Liver (tissue), 9 donors: ENCODE measurements around the gene RAPGEF6. TPM values are rescaled to one million over a fixed set of nuclear protein-coding genes. Genes with fewer than 3 reads are reported as not detected.

Experiments used
- DNase-seq: peaks from one replicate; pipeline ENCODE4 v3.0.0-alpha.2; 2017; ENCODE audit warnings: low spot score
- H3K27ac ChIP-seq, 2 donors: one replicate each; pipeline ENCODE4 v1.7.0; 2013; ENCODE audit warnings: inconsistent platforms in 2 of 2, low read length in 2 of 2, control low read depth in 1 of 2, low read depth in 1 of 2, mild to moderate bottlenecking in 1 of 2
- H3K27me3 ChIP-seq, 4 donors: one replicate each; pipeline versions ENCODE4 v1.6.1 to v1.7.0; 2013; ENCODE audit warnings: low read length in 3 of 4, inconsistent platforms in 1 of 4, mild to moderate bottlenecking in 1 of 4, moderate library complexity in 1 of 4; ENCODE audit not compliant: control insufficient read depth in 4 of 4, insufficient read depth in 4 of 4
- H3K36me3 ChIP-seq, 4 donors: one replicate each; pipeline versions ENCODE4 v1.6.1 to v1.7.0; 2013; ENCODE audit warnings: low read length in 3 of 4, mild to moderate bottlenecking in 3 of 4, low read depth in 1 of 4, moderate library complexity in 1 of 4; ENCODE audit not compliant: control insufficient read depth in 4 of 4, insufficient read depth in 3 of 4
- H3K4me1 ChIP-seq, 4 donors: one replicate each; pipeline versions ENCODE4 v1.6.1 to v1.7.0; 2013; ENCODE audit warnings: low read length in 3 of 4, mild to moderate bottlenecking in 3 of 4, moderate library complexity in 1 of 4; ENCODE audit not compliant: control insufficient read depth in 4 of 4, insufficient read depth in 4 of 4
- H3K4me3 ChIP-seq, 3 donors: one replicate each; pipeline versions ENCODE4 v1.6.1 to v1.7.0; 2013; ENCODE audit warnings: low read length in 3 of 3, control low read depth in 1 of 3, low read depth in 1 of 3, mild to moderate bottlenecking in 1 of 3
- H3K9ac ChIP-seq, 2 donors: one replicate each; pipeline ENCODE4 v1.7.0; 2013; ENCODE audit warnings: low read length in 2 of 2, mild to moderate bottlenecking in 2 of 2, moderate library complexity in 2 of 2, control low read depth in 1 of 2, low read depth in 1 of 2
- H3K9me3 ChIP-seq, 4 donors: one replicate each; pipeline versions ENCODE4 v1.6.1 to v1.7.0; 2013; ENCODE audit warnings: low read length in 3 of 4; ENCODE audit not compliant: control insufficient read depth in 4 of 4
- CTCF ChIP-seq: fragments of 150-350 bp; IDR thresholded peaks from 2 replicates; pipeline ENCODE4 v1.5.1; 2017; ENCODE audit warnings: improper control_type of control experiment, low read depth, low read length; ENCODE audit not compliant: missing input control
- FOXA1 ChIP-seq: IDR thresholded peaks from 2 replicates; pipeline ENCODE4 v1.6.1; 2016; ENCODE audit warnings: antibody characterized with exemption
- FOXA2 ChIP-seq: IDR thresholded peaks from 2 replicates; pipeline ENCODE4 v1.6.1; 2016; ENCODE audit warnings: antibody characterized with exemption
- GABPA ChIP-seq, 2 donors: IDR thresholded peaks in 1 of 2; conservative IDR thresholded peaks in 1 of 2; 2 replicates each; pipeline ENCODE4 v1.6.1; 2016; ENCODE audit warnings: antibody characterized with exemption in 2 of 2, mild to moderate bottlenecking in 1 of 2, moderate library complexity in 1 of 2
- JUND ChIP-seq, 2 donors: IDR thresholded peaks; 2 replicates each; pipeline ENCODE4 v1.6.1; 2016; ENCODE audit warnings: antibody characterized with exemption in 2 of 2
- MAX ChIP-seq: IDR thresholded peaks from 2 replicates; pipeline ENCODE4 v1.6.1; 2016; ENCODE audit warnings: antibody characterized with exemption
- NR2F2 ChIP-seq: IDR thresholded peaks from 2 replicates; pipeline ENCODE4 v1.6.1; 2016; ENCODE audit warnings: antibody characterized with exemption
- RAD21 ChIP-seq, 2 donors: IDR thresholded peaks; 2 replicates each; pipeline ENCODE4 v1.6.1; 2016; ENCODE audit warnings: antibody characterized with exemption in 2 of 2, mild to moderate bottlenecking in 2 of 2
- REST ChIP-seq: IDR thresholded peaks from 2 replicates; pipeline ENCODE4 v1.6.1; 2016; ENCODE audit warnings: antibody characterized with exemption, mild to moderate bottlenecking
- RXRA ChIP-seq, 2 donors: IDR thresholded peaks; 2 replicates each; pipeline ENCODE4 v1.6.1; 2017 to 2018; ENCODE audit warnings: antibody characterized with exemption in 2 of 2, mild to moderate bottlenecking in 1 of 2
- TAF1 ChIP-seq: conservative IDR thresholded peaks from 2 replicates; pipeline ENCODE4 v1.6.1; 2016; ENCODE audit warnings: antibody characterized with exemption, mild to moderate bottlenecking
- YY1 ChIP-seq: IDR thresholded peaks from 2 replicates; pipeline ENCODE4 v1.6.1; 2016; ENCODE audit warnings: antibody characterized with exemption, mild to moderate bottlenecking
- ZBTB33 ChIP-seq: IDR thresholded peaks from 2 replicates; pipeline ENCODE4 v1.6.1; 2016; ENCODE audit warnings: antibody characterized with exemption
- WGBS: extraction: QIAGEN DNeasy Blood & Tissue Kit; methylation state at CpG from one replicate; pipeline ENCODE4 v1.1.7; 2013; 5-methylcytosine and 5-hydroxymethylcytosine counted together
- polyA plus RNA-seq, 2 donors: library from polyadenylated mRNA; stranded (reverse) in 1 of 2; unstranded in 1 of 2; fragments of 200-250 nt in 1 of 2; fragments of >200 nt in 1 of 2; fragmentation: Nextera tagmentation in 1 of 2; extraction: Ambion mirVana in 1 of 2; gene quantifications; one replicate each; pipeline versions ENCODE4 v1.2.1 to v1.2.3, GENCODE V29; 2013 to 2015
- total RNA-seq, 2 donors: library from RNA; depleted of rRNA; stranded (reverse); fragments of >200 nt; gene quantifications; one replicate each; pipeline ENCODE4 v1.2.3, GENCODE V29; 2014
- donor health status: healthy.
- donor health status: healthy.
- donor health status: healthy.
- donor health status: healthy.
- donor health status: healthy.

RAPGEF6 gene
- total and polyA plus RNA-seq, 4 donors: 1.7 to 16.1 (median 8.6) TPM

- Histone ChIP-seq H3K9ac (no peak overlapping the region), H3K27me3 (no peaks in the 10 kb centered on the region), H3K36me3 (no peaks in the 10 kb centered on the region), H3K4me3 (no peak overlapping the region), H3K27ac (no peak overlapping the region), H3K4me1 (no peaks in the 10 kb centered on the region), H3K9me3 (no peaks in the 10 kb centered on the region)
- 84% methylated on average over 2 of the region's 2 CpGs for WGBS
- no peak for DNase-seq
- no peak for TF ChIP-seq TAF1
- no peak for TF ChIP-seq JUND (IDR thresholded peaks at IDR 0.05)
- TF ChIP-seq FOXA2: no peak
- no peak for TF ChIP-seq FOXA1
- no peak for TF ChIP-seq NR2F2
- no peak for TF ChIP-seq MAX
- no peak for TF ChIP-seq RXRA (IDR thresholded peaks at IDR 0.05)
- TF ChIP-seq GABPA (IDR thresholded peaks at IDR 0.05 in 1 of 2, conservative IDR thresholded peaks at IDR 0.05 in 1 of 2): no peak
- TF ChIP-seq REST: no peak
- no peak for TF ChIP-seq CTCF
These were observed 86.9 kb downstream of the RAPGEF6 start for GRCh38 chr5:131548176-131548575.

- H3K9me3 ChIP-seq: no peaks in the 10 kb centered on the region
- WGBS: 95% methylated on average over 1 of the region's 1 CpG
- H3K4me1 ChIP-seq: peaks cover 2 to 5% (median 3%) of the 10 kb centered on the region in 4 donors
- no peak for DNase-seq
- no peak overlapping the region for H3K4me3 ChIP-seq
- TF ChIP-seq ZBTB33 (no peak), RAD21 (IDR thresholded peaks at IDR 0.05) (no peak), YY1 (no peak), TAF1 (no peak), FOXA1 (no peak), RXRA (IDR thresholded peaks at IDR 0.05) (no peak)
- H3K27me3 ChIP-seq: no peaks in the 10 kb centered on the region
- no peak overlapping the region for H3K9ac ChIP-seq
- no peaks in the 10 kb centered on the region for H3K36me3 ChIP-seq
- no peak overlapping the region for H3K27ac ChIP-seq
These were observed 89.2 kb downstream of the RAPGEF6 start for GRCh38 chr5:131545845-131546244.
